HG03095 (cell line): ENCODE data around the gene SLC41A3.

ENCODE experiments used
- ATAC-seq: cut with Tn5 transposase; IDR thresholded peaks from one replicate; pipeline ENCODE4 v1.9.1; 2021; ENCODE audit warnings: moderate library complexity; ENCODE audit not compliant: unreplicated experiment

SLC41A3 gene

DNA sequence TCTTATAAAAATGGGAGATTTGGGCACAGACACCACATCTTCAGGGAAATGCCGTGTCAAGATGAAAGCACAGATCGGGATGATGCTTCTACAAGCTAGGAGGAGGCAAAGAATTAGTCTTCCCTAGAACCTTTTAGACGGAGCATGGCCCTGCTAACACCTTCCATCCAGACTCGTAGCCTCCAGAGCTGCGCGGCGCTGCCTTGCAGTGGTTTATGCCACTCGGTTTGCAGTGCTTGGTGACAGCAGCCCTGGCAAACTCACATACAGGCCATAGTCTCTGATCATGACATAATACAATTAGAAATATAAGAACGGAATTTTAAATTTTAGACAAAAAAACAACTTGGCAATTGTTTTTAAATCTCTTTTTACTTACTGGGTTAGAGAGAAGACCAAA lies 37.1 kb upstream of the SLC41A3 start:
- no peak for ATAC-seq

DNA sequence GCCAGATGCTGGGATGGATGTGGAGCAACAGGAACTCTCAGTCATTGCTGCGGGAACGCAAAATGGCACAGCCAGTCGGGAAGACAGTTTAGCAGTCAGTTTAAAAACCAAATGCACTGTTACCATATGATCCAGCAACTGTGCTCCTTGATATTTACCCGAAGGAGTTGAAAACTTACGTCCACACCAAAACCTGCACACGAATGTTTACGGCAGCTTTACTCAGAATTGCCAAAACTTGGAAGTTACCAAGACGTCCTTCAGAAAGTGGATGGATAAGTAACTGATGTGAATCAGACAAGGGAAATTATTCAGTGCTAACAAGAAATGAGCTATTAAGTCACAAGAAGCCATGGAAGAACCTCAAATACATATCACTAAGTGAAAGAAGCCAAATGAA lies 36.1 kb upstream of the SLC41A3 start:
- no peak for ATAC-seq

GRCh38 chr3:126119008-126119675 lies 35.2 kb upstream of the SLC41A3 start:
- ATAC-seq = no peak

GRCh38 chr3:126118591-126118990 lies 34.7 kb upstream of the SLC41A3 start:
- ATAC-seq = no peak

GRCh38 chr3:126117786-126118185 lies 33.9 kb upstream of the SLC41A3 start:
- ATAC-seq = no peak

- ATAC-seq = no peak
Measured at GRCh38 chr3:126117212-126117611, 33.3 kb upstream of the SLC41A3 start.

DNA sequence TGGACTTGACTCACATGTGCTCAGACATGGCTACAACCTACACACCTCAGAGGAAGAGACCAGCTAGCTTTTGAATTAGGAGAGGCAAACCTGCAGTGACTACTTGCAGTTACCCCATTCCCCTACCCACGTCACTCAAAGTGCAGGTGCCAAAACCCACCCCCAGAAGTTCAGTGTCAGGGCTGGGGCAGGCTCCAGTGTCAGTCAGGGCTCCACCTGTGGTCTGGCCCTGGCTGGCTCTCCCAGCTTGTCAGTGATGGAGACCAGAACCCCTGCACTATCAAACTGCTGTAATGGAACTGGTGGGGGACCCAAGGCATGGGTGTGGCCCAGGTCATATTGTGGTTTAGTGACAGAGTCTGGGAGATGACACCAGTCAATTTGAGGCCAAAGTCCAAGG lies 32.6 kb upstream of the SLC41A3 start:
- ATAC-seq = no peak

DNA sequence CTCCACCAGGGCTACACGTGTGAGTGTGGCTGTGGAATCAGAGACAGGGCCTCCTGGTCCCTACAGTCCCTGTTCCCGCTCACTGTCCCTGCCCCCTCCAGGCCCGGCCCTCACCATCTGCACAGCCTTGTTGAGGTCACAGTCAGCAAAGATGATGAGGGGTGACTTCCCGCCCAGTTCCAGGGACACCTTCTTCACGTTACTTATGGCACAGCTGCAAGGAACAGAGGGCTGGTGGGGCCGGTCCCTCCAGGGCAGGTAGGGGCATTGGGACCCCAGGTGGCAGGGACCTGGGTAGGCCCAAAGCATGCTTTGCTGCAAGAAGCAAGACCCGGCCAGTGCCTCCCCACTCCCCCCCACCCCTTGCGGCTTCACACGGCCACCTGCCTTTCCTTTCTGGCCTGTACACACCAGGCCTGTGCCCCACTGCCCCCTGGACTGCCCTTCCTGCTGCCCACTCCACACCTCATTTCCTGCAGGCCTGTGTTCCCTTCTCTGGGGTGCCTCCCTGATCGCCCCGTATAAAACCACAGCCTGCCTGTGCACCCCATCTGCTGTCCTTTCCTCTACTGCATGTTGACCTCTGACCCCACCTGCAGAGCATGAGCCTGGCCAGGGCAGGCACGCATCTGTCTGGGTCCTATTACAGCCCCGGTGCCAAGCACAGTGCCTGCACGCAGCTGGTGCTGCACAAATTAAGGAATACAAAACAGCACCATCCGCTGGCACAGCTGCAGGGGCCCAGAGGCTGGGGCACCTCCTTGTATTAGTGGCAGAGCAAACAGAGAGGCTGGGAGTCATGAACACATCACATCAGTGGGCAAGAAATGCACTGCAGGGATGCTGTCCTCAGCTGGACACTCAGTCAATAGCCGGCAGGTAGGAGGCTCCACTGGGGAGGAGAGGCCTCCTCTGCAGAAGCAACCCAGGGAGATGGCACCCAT lies 30.8 kb upstream of the SLC41A3 start:
- ATAC-seq = no peak

DNA sequence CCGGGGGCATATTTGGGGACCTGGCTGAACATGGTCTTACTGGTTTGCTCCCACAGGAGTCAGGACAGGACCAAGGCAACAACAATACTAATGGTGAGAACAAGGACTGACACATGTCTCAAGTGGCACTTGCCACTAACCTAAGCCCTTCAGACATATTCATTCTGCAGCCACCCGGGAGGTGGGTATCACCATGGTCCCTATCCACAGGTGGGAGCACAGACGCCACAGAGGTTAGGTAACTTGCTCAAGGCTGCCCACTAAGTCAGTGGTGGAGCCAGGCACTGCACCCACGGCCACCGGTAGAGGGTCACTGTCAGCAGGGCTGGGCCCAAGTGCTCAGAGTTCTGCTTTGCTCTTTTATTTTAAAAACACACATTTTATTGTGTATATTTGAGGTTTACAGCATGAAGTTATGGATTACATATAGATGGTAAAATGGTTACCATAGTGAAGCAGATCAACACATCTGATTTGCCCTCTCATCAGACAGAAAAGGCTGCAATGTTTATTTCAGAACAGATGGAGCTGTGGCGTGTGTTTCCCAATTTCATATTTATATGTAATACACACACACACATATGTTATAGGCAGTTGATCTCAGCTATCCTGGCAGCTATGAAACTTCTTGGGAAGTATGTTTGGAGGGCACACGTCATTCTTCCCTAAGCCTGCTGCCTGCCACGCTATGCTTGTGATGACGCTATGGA lies 30.0 kb upstream of the SLC41A3 start:
- no peak for ATAC-seq

DNA sequence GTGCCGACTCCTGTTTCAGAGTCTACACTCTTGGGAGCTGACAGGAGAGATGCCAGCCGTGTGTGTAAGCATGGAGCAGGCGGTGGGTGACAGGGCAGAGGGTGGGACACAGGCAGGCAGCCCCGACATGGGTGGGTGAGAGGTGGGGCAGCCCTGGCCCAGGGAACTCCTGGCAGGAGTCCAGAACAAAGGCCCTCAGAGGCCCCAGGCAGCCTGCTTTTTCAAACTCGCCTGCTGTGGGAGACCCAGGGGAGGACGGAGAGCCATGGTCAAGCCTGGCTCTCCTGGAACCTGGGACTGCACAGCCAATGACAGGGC lies 29.3 kb upstream of the SLC41A3 start:
- ATAC-seq = no peak

DNA sequence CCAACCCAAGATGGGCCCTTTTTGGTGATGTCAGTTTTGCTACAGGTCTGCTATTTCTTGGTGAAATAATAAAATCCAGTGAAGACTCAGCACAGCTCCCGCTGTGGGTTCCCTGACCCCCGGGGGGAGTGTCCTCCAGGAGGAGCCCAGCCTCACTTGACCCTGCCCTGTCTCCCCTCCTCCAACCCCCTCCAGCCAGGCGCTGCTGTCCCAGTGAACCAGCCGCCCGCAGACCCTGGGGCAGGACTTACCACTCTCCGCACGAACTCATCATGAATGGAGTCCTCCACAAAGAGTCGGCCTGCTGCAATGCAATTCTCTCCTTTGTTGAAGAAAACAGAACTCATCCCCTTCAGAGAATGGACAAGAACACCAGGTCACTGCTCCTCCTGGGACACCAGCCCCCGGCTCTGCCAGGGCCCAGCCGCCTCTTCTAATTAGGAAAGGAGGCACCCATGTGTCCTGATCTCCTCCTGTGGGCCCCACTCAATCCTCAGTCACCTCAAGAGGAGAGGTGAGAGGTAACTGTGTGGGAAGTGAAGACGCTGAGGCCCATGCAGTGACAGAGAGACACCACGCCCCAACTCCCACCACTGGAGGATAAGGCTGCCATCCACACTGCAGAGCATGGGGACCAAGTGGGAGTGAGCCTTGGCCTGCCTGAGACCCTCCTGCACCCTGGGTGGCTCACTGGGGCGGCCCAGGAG lies 28.8 kb upstream of the SLC41A3 start:
- ATAC-seq = no peak

DNA sequence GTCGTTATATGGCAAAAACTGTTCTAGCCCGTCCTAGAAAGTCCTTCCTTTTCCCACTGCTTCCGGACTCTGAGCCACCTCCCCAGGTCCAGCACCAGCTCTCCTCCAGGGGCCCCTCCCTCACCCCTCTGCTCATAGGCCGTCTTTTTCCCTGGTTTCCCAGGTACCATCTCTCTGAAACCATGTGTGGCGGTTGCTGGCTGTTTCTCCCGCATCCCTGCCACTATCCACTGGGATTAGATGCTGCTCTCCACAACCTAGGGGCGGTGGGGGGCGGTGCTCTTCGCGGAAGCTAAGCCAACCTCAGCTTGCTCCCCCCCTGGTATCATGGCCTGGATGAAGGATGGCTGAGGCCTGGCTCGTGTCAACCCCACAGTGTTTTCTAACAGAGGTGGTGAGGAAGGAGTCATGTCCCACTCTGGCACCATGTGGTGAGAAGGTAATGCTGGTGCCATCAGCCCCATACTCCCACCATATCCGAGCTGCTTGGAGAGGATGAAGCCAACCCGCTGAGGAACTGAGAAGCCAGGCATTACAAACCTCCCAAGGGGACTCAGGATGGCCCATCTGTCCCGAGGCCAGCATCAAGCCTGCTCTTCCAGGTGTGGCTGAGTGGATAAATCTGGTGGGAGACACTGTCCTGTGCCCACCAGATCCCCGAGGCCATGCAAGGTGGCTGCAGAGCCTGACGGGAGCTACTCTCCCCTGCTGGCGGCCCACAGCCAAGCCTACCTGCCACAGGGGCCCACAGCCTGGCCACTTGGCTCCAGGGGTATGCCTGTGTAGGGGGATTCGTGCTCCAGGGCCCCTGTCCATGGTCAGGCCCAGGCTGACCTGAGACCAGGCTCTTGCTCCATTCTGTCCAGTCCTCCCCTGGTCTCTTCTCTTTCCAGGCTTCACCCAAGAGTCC lies 27.9 kb upstream of the SLC41A3 start:
- ATAC-seq = no peak

GRCh38 chr3:126111126-126111551 lies 27.2 kb upstream of the SLC41A3 start:
- ATAC-seq = no peak

GRCh38 chr3:126110431-126111125 lies 26.7 kb upstream of the SLC41A3 start:
- no peak for ATAC-seq

DNA sequence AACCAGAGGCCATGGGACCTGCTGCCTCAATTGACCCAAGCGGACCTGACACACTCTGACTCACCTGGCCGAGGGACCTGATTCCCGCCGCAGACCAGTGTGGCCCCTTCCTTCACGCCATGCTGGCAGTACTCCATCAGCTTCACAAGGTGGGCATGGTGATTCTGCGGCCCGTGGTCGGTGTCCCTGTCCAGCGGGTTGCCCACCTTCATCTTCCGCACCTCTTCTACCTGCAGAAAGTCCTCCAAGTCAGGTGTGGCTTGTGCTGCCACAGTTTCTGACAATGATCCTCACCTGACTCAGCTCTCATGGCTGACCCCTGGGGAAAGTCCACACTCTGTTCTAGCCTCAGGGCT lies 25.9 kb upstream of the SLC41A3 start:
- no peak for ATAC-seq

DNA sequence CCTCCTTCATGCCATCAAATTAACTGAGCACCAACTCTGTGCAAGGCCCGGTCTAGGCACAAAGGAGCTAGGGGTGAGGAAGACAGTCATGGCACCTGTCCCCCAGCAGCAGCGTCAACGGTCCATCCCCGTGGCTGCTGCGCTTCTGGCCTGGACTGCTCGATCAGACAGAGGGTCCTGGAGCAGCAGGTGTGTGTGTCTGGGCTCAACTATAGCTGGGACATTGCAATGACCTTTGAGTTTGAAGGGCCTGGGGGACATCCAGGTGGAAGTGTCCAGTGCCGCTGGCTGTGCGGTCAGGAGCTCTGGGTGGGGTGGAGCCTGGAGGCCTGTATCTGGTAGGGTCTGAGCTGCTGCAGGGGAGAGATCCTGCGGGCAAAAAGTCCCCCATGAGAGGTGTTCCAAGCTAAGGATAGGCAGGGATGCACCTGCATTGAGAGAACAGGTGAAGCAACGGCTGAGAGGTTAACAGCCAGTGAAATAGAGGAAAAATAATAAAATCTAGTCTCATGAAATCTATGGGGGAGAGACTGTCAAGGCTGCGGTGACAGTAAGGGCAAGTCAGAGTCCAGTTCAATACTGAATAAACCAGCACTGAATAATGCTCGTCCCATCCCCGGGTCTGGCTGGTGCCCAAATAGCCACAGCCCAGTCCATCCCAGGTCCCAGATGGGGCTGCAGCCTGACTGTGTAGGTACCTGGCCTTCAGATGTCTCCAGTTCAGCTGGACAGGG lies 25.4 kb upstream of the SLC41A3 start:
- no peak for ATAC-seq

- ATAC-seq = no peak
Measured at GRCh38 chr3:126108676-126109050, 24.7 kb upstream of the SLC41A3 start.

GRCh38 chr3:126107957-126108675 lies 24.2 kb upstream of the SLC41A3 start:
- no peak for ATAC-seq
